ENCODE data around the gene RCSD1.

RCSD1 gene

DNA sequence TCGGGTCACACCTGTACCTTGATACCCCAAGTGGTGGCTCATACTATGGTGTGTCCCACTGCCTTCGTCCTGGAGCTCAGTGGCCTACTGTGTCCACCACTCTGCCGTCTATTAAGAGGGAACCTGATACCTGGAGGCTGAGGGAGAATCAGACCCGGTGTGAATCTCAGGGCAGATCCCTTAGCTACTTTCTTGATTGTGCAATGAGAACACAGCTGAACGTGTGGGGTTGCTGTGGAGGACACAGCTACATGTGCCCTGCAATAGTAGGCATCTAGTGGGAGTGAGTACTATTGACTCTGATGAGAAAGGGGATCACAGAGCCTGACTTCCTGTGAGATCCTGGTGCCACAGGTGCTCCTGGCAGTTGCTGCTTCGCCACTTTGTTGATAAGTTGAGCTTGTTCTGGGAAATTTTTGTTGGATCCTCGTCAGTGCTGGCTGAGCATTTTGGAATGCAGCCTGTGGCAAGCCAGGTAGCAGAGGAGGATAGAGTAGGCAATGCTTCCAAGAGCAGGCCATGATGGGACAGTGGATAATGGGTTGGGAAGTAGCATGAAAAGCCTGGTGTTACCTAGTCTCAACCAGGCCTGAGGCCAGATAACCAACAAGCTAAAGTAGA is 63.5 kb downstream of the RCSD1 start:
- peak; percentile 31 for DNase-seq

GRCh38 chr1:167694691-167695090 is 64.7 kb downstream of the RCSD1 start:
- no peak for DNase-seq

DNA sequence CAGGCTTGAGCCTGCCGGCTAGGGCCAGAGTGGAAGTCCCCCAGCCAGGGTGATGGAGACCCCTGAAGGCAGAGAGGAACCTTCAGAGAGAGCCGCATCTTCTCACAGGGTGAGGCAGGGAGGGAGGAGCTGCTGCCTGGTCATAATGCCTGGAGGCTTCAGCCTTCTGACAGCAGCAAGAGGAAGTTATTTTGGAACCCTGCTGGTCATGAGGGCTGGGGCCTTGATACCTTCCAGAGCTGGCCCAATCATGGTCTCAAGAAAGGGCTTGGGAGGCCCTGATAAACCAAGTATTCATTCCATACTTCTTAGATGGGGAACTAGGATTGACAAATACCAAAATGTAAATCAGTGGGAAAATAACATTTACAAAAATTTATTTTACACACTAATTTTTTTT is 65.1 kb downstream of the RCSD1 start:
- DNase-seq = no peak

DNA sequence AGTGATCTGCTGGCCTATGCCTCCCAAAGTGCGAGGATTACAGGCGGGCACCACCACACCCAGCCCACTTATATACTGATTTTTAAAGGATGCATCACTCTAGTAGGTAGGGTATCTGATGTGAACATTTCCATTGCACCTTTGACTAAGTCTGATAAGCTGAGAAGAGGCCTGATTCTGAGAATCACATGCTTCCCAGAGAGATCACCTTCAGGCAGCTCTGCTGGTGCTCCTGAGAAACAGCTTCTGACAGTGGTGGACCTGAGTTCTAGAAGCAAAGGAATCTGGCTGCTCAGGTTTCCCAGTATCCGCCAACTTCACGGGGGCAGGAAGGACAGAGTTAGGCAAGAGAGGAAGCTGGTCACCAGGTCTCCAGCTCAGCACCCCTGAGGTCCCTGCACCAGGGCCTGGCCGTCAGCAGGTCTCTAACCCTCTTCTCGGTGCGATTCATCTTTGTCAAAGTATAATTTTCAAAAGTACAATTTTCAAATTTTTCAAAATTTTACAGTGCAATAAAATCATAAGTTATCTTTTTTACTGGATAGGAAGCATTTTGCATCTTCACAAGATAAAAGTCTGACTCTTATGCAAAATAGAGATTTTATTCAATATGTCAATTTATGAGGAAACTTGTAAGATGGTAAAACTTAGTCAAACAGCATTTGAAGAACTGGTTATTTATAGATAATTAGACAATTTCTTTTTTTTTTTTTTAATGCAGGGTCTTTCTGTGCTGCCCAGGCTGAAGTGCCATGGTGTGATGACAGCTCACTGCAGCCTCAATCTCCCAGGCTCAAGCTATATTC is 65.9 kb downstream of the RCSD1 start:
- DNase-seq = no peak

DNA sequence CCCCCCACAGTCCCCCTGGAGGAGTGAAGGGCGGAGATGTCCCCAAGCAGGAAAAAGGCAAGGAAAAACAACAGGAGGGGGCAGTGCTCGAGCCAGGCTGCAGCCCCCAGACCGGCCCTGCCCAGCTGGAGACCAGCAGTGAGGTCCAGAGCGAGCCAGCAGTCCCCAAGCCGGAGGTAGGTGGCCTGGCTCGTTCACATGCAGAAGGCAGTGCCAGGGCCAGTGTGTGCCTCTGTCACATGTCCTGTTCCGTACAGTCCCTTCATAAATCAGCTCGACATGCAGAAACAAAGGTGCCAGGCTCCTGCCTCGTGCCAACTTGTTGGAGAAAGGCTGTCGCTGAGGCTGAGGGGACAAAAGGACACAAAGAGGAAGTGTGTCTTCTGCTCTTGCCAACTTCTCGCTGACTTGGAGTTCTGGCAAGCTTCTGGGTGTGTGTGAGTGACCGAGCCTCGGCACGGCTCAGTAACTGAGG is 67.7 kb downstream of the RCSD1 start:
- peak; percentile 50 for DNase-seq

DNA sequence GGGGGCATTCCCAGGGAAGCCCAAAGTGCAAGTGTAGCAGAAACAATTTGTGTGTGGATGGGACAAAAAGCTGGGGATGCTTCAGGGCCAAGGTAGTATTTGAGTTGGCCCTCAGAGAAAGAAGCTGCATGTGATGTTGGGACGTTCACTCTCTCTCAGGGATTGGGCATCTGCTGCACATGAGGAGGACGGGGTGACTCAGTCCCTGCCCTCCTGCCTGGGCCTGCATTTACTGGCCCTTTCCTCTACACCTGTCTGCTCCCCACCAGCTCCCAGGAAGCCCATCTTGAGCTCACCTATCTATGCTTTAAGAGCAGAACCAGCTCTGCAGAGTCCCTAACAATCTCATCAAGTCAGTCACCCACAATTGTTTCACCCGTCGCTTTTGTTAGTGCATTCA is 68.3 kb downstream of the RCSD1 start:
- peak; percentile 30 for DNase-seq

- no peak for DNase-seq
Measured at GRCh38 chr1:167701510-167701909, 71.5 kb downstream of the RCSD1 start.

GRCh38 chr1:167703557-167703956 is 73.5 kb downstream of the RCSD1 start:
- no peak for DNase-seq

- no peak for DNase-seq
Measured at GRCh38 chr1:167704715-167705114, 74.7 kb downstream of the RCSD1 start.

GRCh38 chr1:167705250-167705649 is 75.2 kb downstream of the RCSD1 start:
- no peak for DNase-seq

DNA sequence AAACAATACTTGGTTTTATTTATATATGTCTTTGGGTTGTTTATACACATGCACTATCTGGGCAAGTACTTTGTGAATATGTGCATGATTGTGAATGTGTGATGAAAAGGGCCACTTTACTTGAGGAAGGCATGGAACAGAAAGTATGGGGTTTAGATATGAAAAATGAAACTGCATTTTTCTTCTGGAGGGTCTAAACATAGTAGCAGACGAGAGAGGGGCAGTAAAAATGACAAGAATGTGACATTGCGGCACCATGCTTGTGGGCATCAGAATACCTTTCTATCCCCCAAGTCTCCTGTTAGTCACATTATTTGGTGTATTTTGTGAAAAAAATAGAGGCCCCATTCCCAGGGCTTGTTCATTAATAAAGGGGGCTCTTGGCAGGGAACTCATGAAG is 76.3 kb downstream of the RCSD1 start:
- DNase-seq = no peak

GRCh38 chr1:167706931-167707877 is 77.2 kb downstream of the RCSD1 start:
- DNase-seq = no peak

DNA sequence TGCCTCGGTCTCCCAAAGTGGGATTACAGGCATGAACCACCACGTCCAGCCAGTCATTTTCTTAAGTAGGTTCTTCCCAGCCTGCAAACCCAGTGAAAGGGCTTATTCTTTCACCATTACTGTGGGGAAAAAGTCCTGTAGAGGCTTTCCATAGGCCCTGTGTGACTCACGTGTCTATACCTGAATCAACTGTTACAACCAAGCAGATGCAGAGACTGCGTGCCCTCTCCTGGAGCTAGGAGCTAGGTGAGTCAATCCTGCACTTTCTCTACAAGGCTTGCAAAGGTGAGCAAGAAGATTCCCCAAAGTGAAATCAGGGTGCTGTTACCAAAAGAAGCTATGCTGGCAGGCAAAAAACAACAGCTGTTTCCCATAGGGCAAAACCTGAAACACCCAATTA is 77.9 kb downstream of the RCSD1 start:
- no peak for DNase-seq

DNA sequence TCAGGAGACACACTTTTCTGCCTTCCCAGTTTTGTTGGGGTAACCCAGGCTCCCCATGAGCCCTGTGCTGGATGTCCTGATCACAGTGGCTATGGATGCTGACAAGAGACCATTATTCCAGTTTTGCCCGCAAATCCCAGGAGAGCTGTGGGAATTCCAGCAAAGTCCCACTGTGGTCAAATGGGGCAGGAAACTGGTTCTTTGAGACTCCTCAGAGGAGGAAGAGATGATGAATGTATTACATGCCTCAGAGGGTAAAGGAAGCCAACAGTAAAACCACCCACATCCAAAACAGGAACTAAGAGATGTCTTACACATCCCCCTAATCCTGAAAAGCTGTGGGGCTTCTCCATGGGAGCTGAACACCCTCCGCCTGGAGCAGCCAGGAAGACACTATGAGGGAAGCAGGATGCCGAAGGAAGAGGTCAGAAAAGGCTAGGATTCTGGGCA is 78.9 kb downstream of the RCSD1 start:
- DNase-seq = no peak

DNA sequence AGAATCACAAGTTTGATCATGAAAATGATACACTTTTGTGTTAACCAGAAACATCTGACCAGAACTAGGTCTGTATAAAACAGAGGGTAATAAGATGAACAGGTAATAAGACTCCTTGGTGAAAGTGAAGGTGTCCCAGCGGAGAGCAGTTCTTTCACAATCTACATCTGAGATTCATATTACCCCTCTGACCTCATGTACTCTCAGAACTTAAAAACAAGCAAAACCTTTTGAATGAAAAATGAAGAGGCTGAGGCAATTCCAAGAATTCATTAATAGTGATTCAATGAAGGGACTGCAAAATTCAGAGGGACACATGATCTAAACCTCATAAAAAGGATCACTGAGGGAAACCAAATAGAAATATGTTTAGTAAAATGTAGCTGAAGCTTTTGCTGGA is 80.8 kb downstream of the RCSD1 start:
- no peak for DNase-seq

DNA sequence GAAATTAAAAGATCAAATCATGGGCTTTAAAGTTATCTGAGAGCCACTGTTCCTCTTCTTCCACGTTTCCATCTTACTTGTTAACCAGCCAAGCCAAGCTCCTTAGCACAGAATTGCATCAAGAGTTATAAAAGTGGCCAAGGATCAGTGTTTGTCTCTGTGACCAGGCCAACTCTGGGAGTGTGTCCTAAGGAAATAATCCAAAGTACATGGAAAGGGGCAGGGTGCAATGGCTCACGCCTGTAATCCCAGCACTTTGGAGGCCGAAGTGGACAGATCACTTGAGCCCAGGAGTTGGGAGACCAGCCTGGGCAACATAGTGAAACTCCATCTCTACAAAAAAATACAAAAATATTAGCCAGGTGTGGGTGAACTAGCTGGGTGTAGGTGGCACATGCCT is 81.8 kb downstream of the RCSD1 start:
- DNase-seq = no peak

DNA sequence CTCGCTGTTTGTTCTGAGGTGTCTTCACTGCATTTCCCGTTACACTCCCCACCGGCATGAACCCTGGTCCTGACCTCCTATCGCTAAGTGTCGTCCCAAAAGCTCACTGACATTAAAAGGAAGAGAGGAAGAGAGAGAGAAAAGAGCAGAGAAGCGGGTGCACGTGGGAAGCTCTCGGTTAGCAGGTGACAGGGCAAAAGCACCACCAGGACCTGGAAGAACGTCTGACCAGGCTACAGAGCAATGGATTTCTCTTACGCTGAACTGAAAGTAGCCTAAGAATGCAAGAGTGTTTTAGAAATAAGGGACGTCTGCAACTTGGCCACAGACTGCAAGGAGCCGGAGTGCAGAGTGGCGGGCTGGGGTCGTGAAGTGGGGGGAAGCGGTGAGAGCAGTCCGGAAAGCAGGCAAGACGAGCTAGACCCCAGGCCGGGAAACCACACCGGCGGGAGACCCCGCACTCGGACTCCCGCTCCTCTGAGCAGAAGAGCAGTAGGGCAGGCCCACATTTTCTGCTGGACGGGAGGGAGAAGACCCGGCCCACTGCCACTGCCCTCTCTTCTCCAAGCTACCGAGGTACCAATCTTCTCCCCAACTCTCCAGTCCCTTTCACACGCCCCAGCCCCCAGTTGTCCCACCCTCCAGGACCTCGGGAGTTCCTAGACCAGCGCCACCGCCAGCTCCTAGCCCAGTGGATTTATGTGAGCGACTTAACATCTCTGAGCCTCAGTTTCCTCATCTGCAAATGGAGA is 83.5 kb downstream of the RCSD1 start:
- DNase-seq = peak; percentile 66

GRCh38 chr1:167714098-167714438 is 84.0 kb downstream of the RCSD1 start:
- peak; percentile 92 for DNase-seq

DNA sequence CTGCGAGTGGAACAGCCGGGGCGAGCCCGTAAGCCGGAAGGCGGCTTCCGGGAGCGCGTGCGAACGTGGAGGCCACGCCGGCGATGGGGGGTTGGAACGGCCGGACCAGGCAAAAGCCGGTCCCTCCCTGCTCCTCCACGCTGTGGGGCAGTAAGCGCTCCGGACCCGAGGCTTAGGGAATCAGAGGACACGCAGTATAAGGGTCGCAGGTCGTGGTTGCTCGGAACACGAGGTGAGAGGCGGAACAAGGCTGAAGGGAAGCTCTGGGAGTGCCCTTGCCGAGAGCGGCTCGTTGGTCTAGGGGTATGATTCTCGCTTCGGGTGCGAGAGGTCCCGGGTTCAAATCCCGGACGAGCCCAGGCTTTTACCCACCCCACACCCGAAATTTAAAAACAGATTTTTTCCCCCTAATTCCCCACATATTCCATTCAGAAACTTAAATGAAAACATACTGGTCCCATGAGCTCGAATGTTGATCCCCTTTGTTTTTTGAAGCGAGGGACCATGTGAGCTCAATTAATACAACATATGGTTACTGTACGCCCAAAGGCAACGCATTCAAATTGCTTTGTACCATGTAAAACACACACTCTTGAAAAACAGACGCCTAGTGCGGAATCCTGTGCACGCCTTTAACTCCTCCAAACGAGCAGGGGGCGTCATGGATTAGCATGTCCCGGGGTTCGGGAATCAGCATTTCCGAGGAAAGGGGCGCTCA is 84.6 kb downstream of the RCSD1 start:
- peak; percentile 95 for DNase-seq

DNA sequence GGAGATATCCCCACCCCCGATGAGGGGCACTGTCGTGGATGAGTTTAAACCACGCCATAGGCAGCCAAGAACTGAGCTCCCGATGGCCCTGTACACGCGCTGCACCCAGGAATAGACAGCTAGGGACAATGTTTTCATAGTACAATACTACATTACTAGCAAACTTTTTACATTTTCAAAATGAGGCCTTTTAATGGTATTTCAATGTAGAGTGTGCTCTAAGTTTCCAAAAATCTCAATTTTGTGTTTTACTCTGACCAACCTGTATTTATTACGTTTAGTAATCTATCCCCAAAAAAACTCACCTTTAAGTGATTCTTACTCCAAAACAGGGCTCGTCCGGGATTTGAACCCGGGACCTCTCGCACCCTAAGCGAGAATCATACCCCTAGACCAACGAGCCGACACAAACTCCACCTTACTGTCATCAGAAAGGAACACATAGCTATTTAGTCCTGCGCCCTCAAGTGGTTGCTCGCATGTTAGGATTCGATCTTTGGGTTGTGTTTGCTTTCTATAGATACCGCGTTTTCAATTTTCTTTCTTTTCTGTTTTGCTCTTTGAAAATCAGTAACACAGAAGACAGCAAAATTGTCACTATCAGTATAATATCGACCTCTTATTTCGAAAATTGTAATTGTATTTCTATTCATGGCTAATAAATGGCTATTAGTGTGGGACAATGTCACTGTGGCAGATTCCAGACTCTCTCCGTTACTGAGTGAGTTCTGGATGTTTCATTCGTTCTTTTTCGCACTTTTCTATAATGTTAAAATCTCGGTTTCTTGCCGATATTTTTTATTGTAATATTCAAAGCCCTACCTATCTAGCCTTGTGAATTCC is 85.3 kb downstream of the RCSD1 start:
- DNase-seq = peak; percentile 93

DNA sequence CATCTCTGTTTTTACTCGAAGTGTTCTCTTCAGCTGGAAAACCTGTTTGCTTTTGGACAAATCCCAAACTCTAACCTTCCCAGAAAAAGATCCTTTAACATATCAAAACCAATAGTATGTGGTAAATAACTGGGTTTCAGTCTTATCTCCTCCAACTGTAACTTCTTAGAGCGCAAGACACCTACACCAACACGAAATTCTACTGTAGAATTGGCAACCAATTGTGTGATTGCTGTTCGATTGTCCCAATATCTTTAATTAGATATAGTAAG is 85.9 kb downstream of the RCSD1 start:
- DNase-seq = no peak
